ENCODE data around the gene C6orf62.
A peak's percentile ranks its signal among the peaks of the same experiment; 100 is the strongest.
"Not testable (repeated sequence)": the region's sequence is repeated elsewhere in the genome, so short reads cannot be mapped to it uniquely, and the experiment has no call there.

Gene C6orf62

DNA sequence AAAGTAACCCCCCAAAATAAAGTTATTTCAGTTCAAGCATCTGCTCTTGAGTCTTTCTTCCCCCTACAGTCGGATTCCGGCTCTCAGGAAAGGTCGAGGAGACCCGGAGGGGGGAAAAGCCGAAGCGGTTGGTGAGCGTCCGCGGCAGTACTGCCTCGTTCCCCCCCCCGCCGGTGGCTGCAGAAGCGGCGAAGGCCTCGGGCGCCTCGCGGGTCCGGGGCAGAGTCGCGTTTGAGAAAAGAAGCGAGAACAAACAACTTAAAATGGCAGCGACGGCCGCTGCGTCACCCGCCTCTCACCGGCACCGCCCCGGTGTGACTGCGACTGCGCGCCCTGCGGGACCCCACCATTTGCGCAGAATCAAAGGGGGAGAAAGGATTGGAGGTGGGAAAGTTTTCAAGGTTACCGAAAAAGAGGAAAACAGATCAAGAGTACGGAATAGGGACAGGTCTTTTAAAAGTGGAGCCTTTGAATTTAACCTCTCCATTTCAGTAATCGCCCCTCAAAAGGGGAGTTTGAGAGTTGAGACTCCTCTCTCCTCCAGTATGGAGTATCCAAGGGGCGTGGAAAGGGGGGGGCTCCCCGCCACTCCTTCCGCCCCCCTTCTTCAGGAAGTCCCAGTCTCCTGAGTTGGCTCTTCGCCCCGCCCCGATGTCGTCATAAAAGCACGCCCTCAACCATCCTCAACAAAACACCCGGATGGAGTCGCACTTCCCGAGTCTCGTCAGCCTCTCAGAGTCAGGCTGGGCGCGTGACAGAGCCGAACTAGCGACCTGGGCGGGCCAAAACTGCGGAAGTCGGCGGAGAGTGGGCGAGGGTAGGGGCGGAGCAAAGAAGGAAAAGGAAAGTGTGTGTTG is 1.9 kb upstream of the C6orf62 start:
- peak; percentile 81 for DNase-seq (ENCODE audit: insufficient read length, low spot score)
- TF ChIP-seq POLR2AphosphoS5 (IDR thresholded peaks at IDR 0.05; ENCODE audit: low read depth, low read length) (peak; percentile 98), SPI1 (IDR thresholded peaks at IDR 0.05; ENCODE audit: low read depth, low read length) (peak; percentile 71), POU2F2 (IDR thresholded peaks at IDR 0.05; ENCODE audit: low read depth, low read length) (peak; percentile 85), TAF1 (IDR thresholded peaks at IDR 0.05; ENCODE audit: low read depth, low read length) (peak; percentile 94), POLR2A (IDR thresholded peaks at IDR 0.05; ENCODE audit: low read depth, low read length) (peak; percentile 96), PAX5 (IDR thresholded peaks at IDR 0.05; ENCODE audit: insufficient read depth, low read length, severe bottlenecking) (no peak)
- peak; percentile 93 for FAIRE-seq

DNA sequence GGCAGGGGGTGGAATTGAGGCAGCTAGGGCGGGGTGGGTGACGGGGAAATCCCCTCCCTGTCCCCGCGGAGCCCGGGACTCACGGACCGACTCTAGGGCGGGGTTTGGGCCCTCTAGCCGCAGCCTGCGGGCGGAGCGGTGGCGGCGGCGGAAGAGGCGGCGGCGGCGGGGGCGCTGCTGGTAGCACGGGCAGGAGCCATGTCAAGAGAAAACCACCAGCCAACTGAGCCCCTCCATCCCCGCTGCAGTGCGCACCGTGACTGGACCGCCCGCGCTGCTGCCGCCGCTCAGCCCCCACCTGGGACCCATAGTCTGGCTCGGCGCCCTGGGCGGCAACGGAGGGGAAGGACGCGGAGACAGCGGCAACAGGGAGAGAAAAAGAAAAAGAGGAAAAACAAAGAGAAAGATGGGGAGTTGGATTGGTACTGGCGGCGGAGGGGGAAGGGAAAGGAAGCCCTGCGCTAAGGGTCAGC is 1.2 kb upstream of the C6orf62 start:
- TF ChIP-seq POLR2AphosphoS5 (IDR thresholded peaks at IDR 0.05; ENCODE audit: low read depth, low read length) (no peak), POLR2A (IDR thresholded peaks at IDR 0.05; ENCODE audit: low read depth, low read length) (no peak), SPI1 (IDR thresholded peaks at IDR 0.05; ENCODE audit: low read depth, low read length) (no peak), TAF1 (IDR thresholded peaks at IDR 0.05; ENCODE audit: low read depth, low read length) (no peak), POU2F2 (IDR thresholded peaks at IDR 0.05; ENCODE audit: low read depth, low read length) (no peak), PAX5 (IDR thresholded peaks at IDR 0.05; ENCODE audit: insufficient read depth, low read length, severe bottlenecking) (no peak)
- DNase-seq (ENCODE audit: insufficient read length, low spot score) (no peak), FAIRE-seq (peak; percentile 35)

DNA sequence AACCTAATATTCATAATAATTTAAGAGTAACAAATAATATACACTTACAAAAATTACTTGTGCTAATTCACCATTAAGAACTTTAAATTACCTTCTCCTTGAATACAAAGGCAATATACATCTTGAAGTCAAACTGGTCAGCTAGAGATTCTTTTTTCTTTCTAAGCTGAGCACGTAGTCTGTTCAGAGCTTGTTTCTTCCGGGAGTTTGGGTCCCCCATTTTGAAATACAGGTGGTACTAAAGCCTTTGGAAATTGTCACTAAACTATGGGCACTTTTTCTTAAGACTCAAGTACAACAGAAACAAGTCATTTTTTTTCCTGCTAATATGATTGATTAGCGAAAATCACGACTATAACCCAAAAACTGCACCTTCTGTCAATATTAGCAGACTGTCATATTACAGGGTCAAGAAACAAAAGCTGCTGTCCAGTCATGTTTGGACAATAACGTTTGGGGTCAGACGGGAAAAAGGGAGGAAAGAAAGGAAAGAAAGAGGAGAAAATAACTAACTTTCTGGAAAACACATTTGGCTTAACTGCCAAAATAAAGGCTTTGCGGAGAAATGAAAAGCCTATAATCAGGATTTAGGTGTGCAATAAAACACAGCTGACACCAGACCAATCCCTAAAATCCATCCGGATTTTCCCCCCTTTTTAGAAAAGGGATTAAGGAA is 367 bp downstream of the C6orf62 start:
- TF ChIP-seq POU2F2 (IDR thresholded peaks at IDR 0.05; ENCODE audit: low read depth, low read length) = no peak
- no peak for TF ChIP-seq POLR2AphosphoS5 (IDR thresholded peaks at IDR 0.05; ENCODE audit: low read depth, low read length)
- TF ChIP-seq SPI1 (IDR thresholded peaks at IDR 0.05; ENCODE audit: low read depth, low read length) = no peak
- no peak for TF ChIP-seq PAX5 (IDR thresholded peaks at IDR 0.05; ENCODE audit: insufficient read depth, low read length, severe bottlenecking)
- no peak for TF ChIP-seq TAF1 (IDR thresholded peaks at IDR 0.05; ENCODE audit: low read depth, low read length)
- no peak for TF ChIP-seq POLR2A (IDR thresholded peaks at IDR 0.05; ENCODE audit: low read depth, low read length)
- no peak for FAIRE-seq
- no peak for DNase-seq (ENCODE audit: insufficient read length, low spot score)

DNA sequence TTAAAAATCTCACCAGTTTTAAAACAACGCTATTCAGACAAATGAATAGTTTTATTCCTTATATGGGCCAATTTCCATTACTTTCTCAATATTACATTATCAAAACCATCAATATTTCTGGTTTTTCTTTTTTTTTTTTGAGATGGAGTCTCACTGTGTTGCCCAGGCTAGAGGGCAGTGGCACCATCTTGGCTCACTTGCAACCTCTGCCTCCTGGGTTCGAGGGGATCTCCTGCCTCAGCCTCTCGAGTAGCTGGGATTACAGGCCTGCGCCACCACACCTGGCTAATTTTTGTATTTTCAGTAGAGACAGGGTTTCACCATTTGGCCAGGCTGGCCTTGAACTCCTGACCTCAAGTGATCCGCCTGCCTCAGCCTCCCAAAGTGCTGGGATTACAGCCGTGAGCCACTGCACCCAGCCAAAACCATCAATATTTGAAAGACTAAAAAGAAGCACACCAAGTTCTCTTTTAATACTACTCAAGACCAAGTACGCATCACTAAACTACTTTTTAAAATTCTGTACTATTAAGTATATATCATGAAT is 2.3 kb downstream of the C6orf62 start:
- DNase-seq (ENCODE audit: insufficient read length, low spot score); FAIRE-seq: not testable (repeated sequence)

DNA sequence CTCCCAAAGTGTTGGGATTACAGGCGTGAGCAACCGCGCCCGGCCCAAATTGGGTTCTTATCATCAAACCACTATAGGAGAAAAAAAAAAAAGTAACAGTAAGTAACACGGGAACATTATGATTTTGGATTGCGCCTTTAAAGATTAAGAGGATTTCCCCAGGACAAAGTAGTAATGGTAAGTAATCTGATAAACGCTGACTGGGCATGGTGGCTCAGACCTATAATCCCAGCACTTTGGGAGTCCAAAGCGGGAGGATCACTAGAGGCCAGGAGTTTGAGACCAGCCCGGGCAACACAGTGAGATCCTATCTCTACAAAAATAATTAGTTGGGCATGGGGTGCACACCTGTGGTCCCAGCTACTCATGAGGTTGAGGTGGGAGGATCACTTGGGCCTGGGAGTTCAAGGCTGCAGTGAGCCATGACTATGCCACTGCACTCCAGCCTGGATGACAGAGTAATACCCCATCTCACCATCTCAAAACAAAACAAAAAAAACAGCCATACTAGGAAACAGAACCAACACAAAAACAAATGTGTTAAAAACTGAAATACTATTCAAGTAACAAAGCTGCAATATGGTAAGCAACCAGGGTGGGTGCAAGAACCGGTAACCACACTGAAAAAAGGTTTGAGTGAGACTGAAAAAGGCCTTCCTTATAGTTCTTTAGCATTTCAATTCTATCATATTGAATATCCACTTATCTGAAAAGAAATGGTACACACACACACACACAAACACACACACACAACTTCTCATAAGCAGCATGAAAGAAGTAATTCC is 8.2 kb downstream of the C6orf62 start:
- TF ChIP-seq TAF1 (IDR thresholded peaks at IDR 0.05; ENCODE audit: low read depth, low read length) = no peak
- FAIRE-seq (no peak), DNase-seq (ENCODE audit: insufficient read length, low spot score) (no peak)

DNA sequence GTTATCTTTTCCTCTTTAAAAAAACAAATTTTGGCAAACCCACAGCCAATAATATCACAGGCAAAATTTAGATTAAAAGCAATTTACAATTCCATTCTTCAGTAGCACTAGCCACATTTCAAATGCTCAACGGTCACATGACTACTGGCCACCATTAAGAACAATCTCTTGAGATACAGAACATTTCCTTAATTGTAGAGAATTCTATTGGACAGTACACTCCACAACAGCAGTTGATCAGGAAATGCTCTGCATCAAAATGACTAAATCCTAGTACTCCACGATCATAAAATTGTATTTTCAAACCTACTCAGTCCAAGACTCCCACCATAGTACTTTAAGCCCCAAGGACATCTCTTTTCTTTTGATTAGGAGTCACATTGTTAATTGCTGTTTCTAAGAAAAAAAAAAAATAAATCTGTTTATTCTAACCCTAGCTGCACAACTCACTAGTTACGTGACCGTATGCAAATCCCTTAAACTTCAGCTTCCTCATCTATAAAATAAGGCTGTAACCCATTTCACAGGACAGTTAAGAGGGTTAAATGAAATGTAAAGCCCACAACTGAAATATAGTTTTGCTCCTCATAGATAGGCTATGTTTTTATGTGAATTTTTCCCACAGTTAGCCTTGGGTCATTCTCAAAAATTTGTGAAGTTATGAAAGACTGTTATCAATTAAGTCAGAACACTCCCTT is 9.8 kb downstream of the C6orf62 start:
- peak; percentile 58 for FAIRE-seq
- TF ChIP-seq PAX5 (IDR thresholded peaks at IDR 0.05; ENCODE audit: insufficient read depth, low read length, severe bottlenecking) = no peak
- TF ChIP-seq POLR2A (IDR thresholded peaks at IDR 0.05; ENCODE audit: low read depth, low read length) = peak; percentile 57; the same call in 1 of the 2 replicates
- no peak for TF ChIP-seq TAF1 (IDR thresholded peaks at IDR 0.05; ENCODE audit: low read depth, low read length)
- no peak for DNase-seq (ENCODE audit: insufficient read length, low spot score)

DNA sequence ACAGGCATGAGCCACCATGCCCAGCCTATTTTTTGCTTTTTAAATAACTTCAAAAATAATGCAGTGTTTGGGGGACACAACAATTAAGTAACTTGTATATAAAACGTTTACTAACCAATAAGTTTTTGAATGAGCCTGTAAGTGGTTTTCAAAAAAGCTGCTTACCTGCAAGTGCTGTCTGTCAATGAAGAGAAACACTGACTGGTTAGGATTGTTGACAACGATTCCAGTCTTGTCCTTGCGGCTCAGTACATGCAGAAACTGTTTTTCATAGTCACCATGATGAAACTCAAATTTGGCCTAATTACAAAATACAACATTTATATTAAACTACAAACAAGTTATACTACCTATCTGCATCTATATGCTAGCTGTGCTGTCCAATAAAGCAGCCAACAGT is 10.3 kb downstream of the C6orf62 start:
- TF ChIP-seq POU2F2 (IDR thresholded peaks at IDR 0.05; ENCODE audit: low read depth, low read length) = no peak
- TF ChIP-seq POLR2A (IDR thresholded peaks at IDR 0.05; ENCODE audit: low read depth, low read length) = peak; percentile 35; the same call in 1 of the 2 replicates
- TF ChIP-seq POLR2AphosphoS5 (IDR thresholded peaks at IDR 0.05; ENCODE audit: low read depth, low read length) = 0 out of 2 replicates have a peak, but pooled peaks have one; percentile 13
- DNase-seq (ENCODE audit: insufficient read length, low spot score) (no peak), FAIRE-seq (no peak)

DNA sequence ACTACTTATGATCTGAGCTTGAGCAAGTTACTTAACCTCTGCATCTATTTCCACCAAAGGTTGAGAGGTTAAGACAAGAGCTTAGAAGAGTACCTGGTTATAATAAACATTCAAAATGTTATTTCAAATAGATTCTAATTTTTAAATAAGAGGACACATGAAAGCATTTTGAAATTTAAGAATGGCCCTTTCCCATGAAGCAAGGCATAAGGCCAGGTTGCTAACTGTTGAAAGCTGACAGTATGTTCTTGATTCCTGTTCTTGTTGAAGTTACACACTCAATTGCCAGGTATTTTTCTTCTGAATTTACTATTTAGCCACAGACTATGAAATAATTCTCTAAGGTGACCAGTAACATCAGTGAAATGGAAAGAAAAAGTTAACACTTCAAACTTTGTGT is 14.5 kb downstream of the C6orf62 start:
- DNase-seq (ENCODE audit: insufficient read length, low spot score) = no peak
- no peak for FAIRE-seq
- TF ChIP-seq TAF1 (IDR thresholded peaks at IDR 0.05; ENCODE audit: low read depth, low read length) = no peak
- TF ChIP-seq POU2F2 (IDR thresholded peaks at IDR 0.05; ENCODE audit: low read depth, low read length) = no peak
- 0 out of 2 replicates have a peak, but pooled peaks have one; percentile 27 for TF ChIP-seq POLR2A (IDR thresholded peaks at IDR 0.05; ENCODE audit: low read depth, low read length)

DNA sequence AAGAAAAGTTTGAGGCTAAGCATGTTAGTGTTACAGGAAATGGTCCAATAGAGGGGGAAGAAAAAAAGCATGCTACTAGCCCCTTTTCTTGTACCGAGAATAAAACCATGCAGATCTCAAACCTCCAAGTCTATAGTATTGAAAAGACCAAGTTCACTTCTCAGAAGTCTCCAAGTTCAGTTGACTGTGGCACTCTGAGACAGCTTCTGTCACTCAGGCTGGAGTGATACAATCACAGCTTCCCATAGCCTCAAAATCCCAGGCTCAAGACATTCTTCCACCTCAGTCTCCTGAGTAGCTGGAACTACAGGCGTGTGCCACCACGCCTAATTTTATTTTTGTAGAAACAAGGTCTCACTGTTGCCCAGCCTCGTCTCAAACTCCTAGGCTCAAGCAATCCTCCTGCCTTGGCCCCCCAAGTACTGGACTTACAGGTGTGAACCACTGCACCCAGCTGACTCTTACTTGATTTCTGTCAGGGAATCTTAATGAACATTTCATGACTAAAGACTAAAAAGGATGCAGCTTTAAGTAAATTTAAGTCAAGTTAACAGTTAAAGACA is 16.2 kb downstream of the C6orf62 start:
- TF ChIP-seq SPI1 (IDR thresholded peaks at IDR 0.05; ENCODE audit: low read depth, low read length) (no peak), POLR2A (IDR thresholded peaks at IDR 0.05; ENCODE audit: low read depth, low read length) (peak; percentile 56; the same call in 1 of the 2 replicates), TAF1 (IDR thresholded peaks at IDR 0.05; ENCODE audit: low read depth, low read length) (no peak), POU2F2 (IDR thresholded peaks at IDR 0.05; ENCODE audit: low read depth, low read length) (no peak), PAX5 (IDR thresholded peaks at IDR 0.05; ENCODE audit: insufficient read depth, low read length, severe bottlenecking) (no peak), POLR2AphosphoS5 (IDR thresholded peaks at IDR 0.05; ENCODE audit: low read depth, low read length) (peak; percentile 65; the same call in 1 of the 2 replicates)
- DNase-seq (ENCODE audit: insufficient read length, low spot score) (no peak), FAIRE-seq (no peak)

Data from GM12891 (cell line).